SK-N-SH (cell line): ENCODE measurements around the gene GMPPA. TPM values are rescaled to one million over a fixed set of nuclear protein-coding genes. Genes with fewer than 3 reads are reported as not detected.

Experiments used
- CTCF ChIA-PET: fragments of 300-600, 350-600 bp; formaldehyde crosslinking; extraction: SDS; loops from one replicate; lab custom pipeline; 2021; lab: Yijun Ruan, JAX
- POLR2A ChIA-PET: fragments of 350-600 bp; sonication (Branson Sonifier 250); formaldehyde crosslinking; extraction: SDS; loops from one replicate; lab custom pipeline; 2020; ENCODE audit warnings: antibody characterized with exemption, inconsistent platforms; lab: Yijun Ruan, JAX
- DNase-seq: peaks from one replicate; pipeline ENCODE4 v3.0.0; 2012
- H2AFZ ChIP-seq: fragments of 200-600 bp; sonication (generic); 2 replicates; pipeline ENCODE4 v1.8.1; 2016; ENCODE audit warnings: antibody characterized with exemption, mild to moderate bottlenecking, low read depth
- H3F3A ChIP-seq: fragments of 200-600 bp; sonication (generic); replicated peaks from 2 replicates; pipeline ENCODE3; 2016; ENCODE audit warnings: antibody characterized with exemption, mild to moderate bottlenecking; ENCODE audit not compliant: insufficient read depth
- H3K27ac ChIP-seq, 2 experiments: fragments of 200-500 bp in 1 of 2; fragments of 200-600 bp in 1 of 2; sonication (Bioruptor generic) in 1 of 2; sonication (generic), shearing (Covaris generic) in 1 of 2; 2 replicates each; pipeline versions ENCODE4 v1.5.1 to v1.6.1; 2014 to 2016; ENCODE audit warnings: low read depth in 2 of 2, inconsistent platforms in 1 of 2, low read length in 1 of 2, mild to moderate bottlenecking in 1 of 2, mixed read lengths in 1 of 2
- H3K27me3 ChIP-seq: fragments of 200-600 bp; sonication (generic), shearing (Covaris generic); 2 replicates; pipeline ENCODE4 v1.6.1; 2016; ENCODE audit warnings: mixed run types; ENCODE audit not compliant: insufficient read depth
- H3K36me3 ChIP-seq, 2 experiments: fragments of 200-500 bp in 1 of 2; fragments of 200-600 bp in 1 of 2; sonication (Bioruptor generic) in 1 of 2; sonication (generic) in 1 of 2; replicated peaks in 1 of 2; 2 replicates each; pipeline versions ENCODE3 to v1.5.1; 2014 to 2016; ENCODE audit warnings: low read length in 1 of 2, mild to moderate bottlenecking in 1 of 2; ENCODE audit not compliant: insufficient read depth in 2 of 2, control insufficient read depth in 1 of 2
- H3K4me1 ChIP-seq, 2 experiments: fragments of 200-500 bp in 1 of 2; fragments of 200-600 bp in 1 of 2; sonication (Bioruptor generic) in 1 of 2; sonication (generic), shearing (Covaris generic) in 1 of 2; 2 replicates each; pipeline versions ENCODE4 v1.5.1 to v1.6.1; 2014 to 2016; ENCODE audit warnings: low read depth in 1 of 2, low read length in 1 of 2, mixed run types in 1 of 2; ENCODE audit not compliant: insufficient read depth in 2 of 2, control insufficient read depth in 1 of 2
- H3K4me2 ChIP-seq: fragments of 200-600 bp; sonication (generic), shearing (Covaris generic); 2 replicates; pipeline ENCODE4 v1.6.1; 2017; ENCODE audit warnings: mixed run types
- H3K4me3 ChIP-seq, 2 experiments: fragments of 200-500 bp in 1 of 2; fragments of 200-600 bp in 1 of 2; sonication (Bioruptor generic) in 1 of 2; sonication (generic), shearing (Covaris generic) in 1 of 2; 2 replicates each; pipeline versions ENCODE4 v1.5.1 to v1.8.1; 2014 to 2016; ENCODE audit warnings: low read depth in 2 of 2, inconsistent platforms in 1 of 2, low read length in 1 of 2, mild to moderate bottlenecking in 1 of 2, mixed read lengths in 1 of 2, moderate library complexity in 1 of 2
- H3K79me2 ChIP-seq: fragments of 200-600 bp; sonication (generic); 2 replicates; pipeline ENCODE4 v1.8.1; 2017; ENCODE audit warnings: mild to moderate bottlenecking; ENCODE audit not compliant: insufficient read depth
- H3K9ac ChIP-seq: fragments of 200-600 bp; sonication (generic); 2 replicates; pipeline ENCODE4 v1.6.1; 2017; ENCODE audit warnings: mixed run types
- H3K9me2 ChIP-seq: fragments of 200-600 bp; sonication (generic); 2 replicates; pipeline ENCODE4 v1.6.1; 2017; ENCODE audit warnings: mixed run types
- H3K9me3 ChIP-seq: fragments of 200-600 bp; sonication (generic); 2 replicates; pipeline ENCODE4 v1.6.1; 2017; ENCODE audit warnings: mixed run types, mild to moderate bottlenecking, moderate library complexity
- H4K20me1 ChIP-seq: fragments of 200-600 bp; sonication (generic); 2 replicates; pipeline ENCODE4 v1.6.1; 2017; ENCODE audit warnings: mild to moderate bottlenecking, mixed run types; ENCODE audit not compliant: insufficient read depth
- CHD2 ChIP-seq: fragments of 150-350 bp; IDR thresholded peaks from 2 replicates; pipeline ENCODE4 v1.6.1; 2018; ENCODE audit warnings: low read length; ENCODE audit not compliant: partially characterized antibody
- EP300 ChIP-seq, 2 experiments: IDR thresholded peaks; 2 replicates each; pipeline versions ENCODE4 v1.4.0 to v1.6.1; 2012; ENCODE audit warnings: borderline replicate concordance in 1 of 2, low read depth in 1 of 2, low read length in 1 of 2
- FOSL2 ChIP-seq: IDR thresholded peaks from 2 replicates; pipeline ENCODE4 v1.4.0; 2012; ENCODE audit warnings: low read depth, mild to moderate bottlenecking, moderate library complexity, borderline replicate concordance
- FOXJ3 ChIP-seq: sonication (generic); formaldehyde crosslinking; IDR thresholded peaks from 2 replicates; pipeline ENCODE4 v1.5.1; 2020; ENCODE audit warnings: mild to moderate bottlenecking, missing genetic modification reagents
- GABPA ChIP-seq: IDR thresholded peaks from 2 replicates; pipeline ENCODE4 v1.4.0; 2012; ENCODE audit warnings: low read depth, mild to moderate bottlenecking
- GATA2 ChIP-seq: sonication (generic); formaldehyde crosslinking; IDR thresholded peaks from 2 replicates; pipeline ENCODE4 v1.5.0; 2020; ENCODE audit warnings: mild to moderate bottlenecking, missing genetic modification reagents
- NFIC ChIP-seq: IDR thresholded peaks from 2 replicates; pipeline ENCODE4 v1.4.0; 2012; ENCODE audit warnings: borderline replicate concordance
- POLR2AphosphoS5 ChIP-seq: IDR thresholded peaks from 2 replicates; pipeline ENCODE4 v1.6.1; 2012; ENCODE audit warnings: low read depth, low read length
- REST ChIP-seq: IDR thresholded peaks from 2 replicates; pipeline ENCODE4 v1.6.1; 2012; ENCODE audit warnings: mild to moderate bottlenecking, low read depth, low read length, moderate library complexity
- TAF1 ChIP-seq: IDR thresholded peaks from 2 replicates; pipeline ENCODE4 v1.6.1; 2012; ENCODE audit warnings: low read depth, mild to moderate bottlenecking, low read length, moderate library complexity, borderline replicate concordance
- TCF12 ChIP-seq: IDR thresholded peaks from 2 replicates; pipeline ENCODE4 v1.4.0; 2012
- USF1 ChIP-seq: IDR thresholded peaks from 2 replicates; pipeline ENCODE4 v1.4.0; 2012; ENCODE audit warnings: low read depth, borderline replicate concordance
- WGBS: methylation state at CpG from one replicate; pipeline ENCODE4 v1.1.6; 2017; ENCODE audit warnings: low lambda C conversion rate; 5-methylcytosine and 5-hydroxymethylcytosine counted together
- polyA plus RNA-seq, 3 experiments: library from polyadenylated mRNA; depleted of rRNA; stranded (reverse); fragments of >200 nt; gene quantifications; 2 replicates each; pipeline ENCODE4 v1.2.3, GENCODE V29; 2012

The GMPPA gene
- polyA plus RNA-seq, 1 of the 3 experiments (the other 2 are of a cell fraction): 61.3 TPM

GRCh38 chr2:219453671-219454590 is 44.8 kb upstream of the GMPPA start:
- H3K79me2 ChIP-seq: 0 out of 2 replicates have a peak, but pooled peaks cover 9% of the 10 kb centered on the region
- no peaks in the 10 kb centered on the region for H4K20me1 ChIP-seq
- H3F3A ChIP-seq: peaks cover 23% of the 10 kb centered on the region
- peak overlapping the region; percentile 56 for H3K9ac ChIP-seq
- peak overlapping the region; percentile 90 to 98 for H3K27ac ChIP-seq
- no peaks in the 10 kb centered on the region for H3K9me3 ChIP-seq
- TF ChIP-seq POLR2AphosphoS5: peak; percentile 50
- no peak for TF ChIP-seq FOSL2
- peak; percentile 22; the same call in 1 of the 2 replicates for TF ChIP-seq TAF1
- peak in 1 of 2 experiments; percentile 7; a peak in 1 of 4 replicates for TF ChIP-seq EP300 (IDR thresholded peaks at IDR 0.05; ENCODE audit: borderline replicate concordance in 1 of 2, low read depth in 1 of 2, low read length in 1 of 2)
- peak; percentile 84 for TF ChIP-seq CHD2
- TF ChIP-seq USF1: no peak
- no peak for TF ChIP-seq REST
- TF ChIP-seq GABPA: no peak
- peak; percentile 72 for TF ChIP-seq NFIC
- TF ChIP-seq GATA2 (CRISPR knock-in tag): no peak
- TF ChIP-seq TCF12: peak; percentile 63
- TF ChIP-seq FOXJ3 (CRISPR knock-in tag): peak; percentile 67
- H2AFZ ChIP-seq: no peak overlapping the region
- DNase-seq: peak; percentile 96
- CTCF ChIA-PET: interaction anchor here (0.8 to 10.9 kb wide), 12 partner anchors 13 to 159 kb away, joined by 3 to 159 read pairs (median 6); partner anchors contain the start of gene STK11IP
- H3K36me3 ChIP-seq: peaks cover 35 to 41% of the 10 kb centered on the region in 2 experiments
- H3K9me2 ChIP-seq: no peaks in the 10 kb centered on the region
- no peaks in the 10 kb centered on the region for H3K27me3 ChIP-seq
- no peak overlapping the region for H3K4me3 ChIP-seq
- POLR2A ChIA-PET: interaction anchor here (0.9 to 1.8 kb wide), 6 partner anchors 18 to 75 kb away, joined by 3 to 8 read pairs (median 4); partner anchors contain the start of gene GMPPA
- 57% methylated on average over 10 of the region's 10 CpGs for WGBS
- peak overlapping the region; percentile 72 for H3K4me2 ChIP-seq
- peaks cover 29 to 35% of the 10 kb centered on the region in 2 experiments for H3K4me1 ChIP-seq
